Activated naive CD4-positive, alpha-beta T cell treated with anti-CD3 and anti-CD28 coated beads, Interleukin-2, amount 50 U/mL, for 24 hours (primary cell): ENCODE results near the gene PRLR.
"Not testable (repeated sequence)": the region's sequence is repeated elsewhere in the genome, so short reads cannot be mapped to it uniquely, and the experiment has no call there.

Experiments
- H3K27ac Mint-ChIP-seq: one replicate; pipeline ENCODE4 v1.8.0; 2021; ENCODE audit warnings: mild to moderate bottlenecking, mixed read lengths
- H3K27me3 Mint-ChIP-seq: one replicate; pipeline ENCODE4 v1.8.0; 2021; ENCODE audit warnings: mixed read lengths
- H3K36me3 Mint-ChIP-seq: one replicate; pipeline ENCODE4 v1.8.0; 2021; ENCODE audit warnings: mixed read lengths
- H3K4me1 Mint-ChIP-seq: one replicate; pipeline ENCODE4 v1.8.0; 2021; ENCODE audit warnings: mixed read lengths
- H3K4me3 Mint-ChIP-seq: one replicate; pipeline ENCODE4 v1.8.0; 2021; ENCODE audit warnings: mild to moderate bottlenecking, mixed read lengths
- H3K9me3 Mint-ChIP-seq: one replicate; pipeline ENCODE4 v1.8.0; 2021; ENCODE audit warnings: mixed read lengths

Gene PRLR

DNA sequence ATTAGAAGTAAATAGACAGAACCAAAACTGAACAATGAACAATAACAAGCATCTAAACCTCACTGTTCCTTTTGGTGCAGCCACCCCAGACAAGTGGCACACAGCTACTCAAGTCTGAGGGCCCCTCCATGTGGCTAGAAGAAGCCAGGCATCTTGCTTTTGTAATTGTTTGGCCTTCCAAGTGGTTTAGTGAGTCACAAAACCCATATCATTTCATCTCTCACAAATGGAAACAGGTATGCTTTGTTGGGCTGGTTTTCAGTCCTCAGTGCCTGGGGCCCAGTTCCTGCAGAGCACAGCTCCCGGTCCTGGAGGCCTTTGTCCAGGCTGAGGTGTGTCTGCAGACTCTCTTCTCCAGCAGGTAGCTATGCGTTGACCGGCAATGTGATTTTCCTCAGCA, 16.7 kb downstream of the PRLR start:
- Mint-ChIP-seq H3K4me1 (no peaks in the 10 kb centered on the region), H3K9me3 (no peaks in the 10 kb centered on the region)

DNA sequence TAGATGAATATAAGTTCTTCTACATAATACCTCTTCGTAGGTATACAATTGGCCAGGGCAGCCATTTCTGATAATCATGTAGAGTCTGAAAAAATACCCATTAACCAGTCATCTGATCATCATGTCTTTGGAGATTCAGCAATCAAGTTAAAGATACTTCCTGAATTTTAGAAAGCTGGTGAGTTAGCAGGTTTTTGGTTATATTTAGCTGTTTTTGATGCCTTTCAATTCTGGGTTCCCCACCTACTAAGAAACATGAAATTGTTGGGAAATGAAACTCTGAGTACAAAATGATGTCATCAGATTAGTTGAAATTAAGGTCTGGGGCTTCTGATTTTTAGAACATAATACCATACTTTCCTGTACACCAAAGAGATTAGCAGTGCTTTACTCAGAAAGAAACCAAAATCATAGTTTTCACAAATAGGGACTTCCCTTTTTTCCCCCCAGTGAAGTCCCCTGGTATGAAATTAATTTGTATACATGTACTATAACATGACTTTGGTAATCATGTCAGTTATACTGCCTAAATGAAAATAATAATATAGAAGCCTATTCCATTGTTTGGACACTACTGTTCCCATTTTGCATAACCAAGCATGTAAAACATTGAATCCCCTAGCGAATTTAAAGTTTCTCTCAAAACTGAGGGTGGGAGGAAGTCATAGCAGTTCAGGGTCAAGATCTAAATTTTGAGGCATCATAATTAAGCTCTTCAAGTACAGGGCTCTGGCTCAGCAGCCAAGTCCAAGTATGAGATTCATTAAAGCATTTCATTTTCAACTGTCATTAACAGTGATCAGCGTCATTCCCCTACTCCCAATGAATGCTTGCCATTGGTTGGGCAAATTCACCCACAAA, 17.9 kb downstream of the PRLR start:
- H3K9me3 Mint-ChIP-seq = no peaks in the 10 kb centered on the region
- peaks cover 14% of the 10 kb centered on the region for H3K27me3 Mint-ChIP-seq
- no peak overlapping the region for H3K27ac Mint-ChIP-seq
- no peaks in the 10 kb centered on the region for H3K4me1 Mint-ChIP-seq
- H3K36me3 Mint-ChIP-seq = no peaks in the 10 kb centered on the region
- H3K4me3 Mint-ChIP-seq = no peak overlapping the region

More for the DNA sequence above, 16.7 kb downstream of the PRLR start:
- Mint-ChIP-seq H3K27ac (no peak overlapping the region), H3K27me3 (peaks cover 12% of the 10 kb centered on the region), H3K36me3 (no peaks in the 10 kb centered on the region), H3K4me3 (no peak overlapping the region)

DNA sequence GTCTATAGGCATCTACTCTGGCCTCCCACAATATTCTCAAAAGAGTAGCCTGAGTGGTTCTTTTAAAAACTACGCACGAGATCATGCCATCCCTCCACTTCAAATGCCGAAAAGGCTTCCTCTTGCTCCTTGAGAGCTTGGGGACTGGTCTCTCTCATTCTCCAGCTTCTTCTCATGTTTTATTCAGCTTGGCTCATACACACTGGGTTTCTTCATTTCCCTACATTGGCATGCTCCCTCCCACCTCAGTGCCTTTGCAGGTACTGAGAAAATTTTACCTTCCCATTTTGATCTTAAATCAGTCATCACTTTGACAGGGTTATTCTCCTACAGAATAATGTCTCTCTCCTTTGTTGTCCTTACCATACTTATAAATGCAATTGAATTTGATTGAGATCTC, 20.4 kb downstream of the PRLR start:
- Mint-ChIP-seq H3K9me3 (no peaks in the 10 kb centered on the region), H3K4me1 (no peaks in the 10 kb centered on the region), H3K27ac (no peak overlapping the region), H3K4me3 (no peak overlapping the region), H3K27me3 (peaks cover 15% of the 10 kb centered on the region), H3K36me3 (no peaks in the 10 kb centered on the region)

DNA sequence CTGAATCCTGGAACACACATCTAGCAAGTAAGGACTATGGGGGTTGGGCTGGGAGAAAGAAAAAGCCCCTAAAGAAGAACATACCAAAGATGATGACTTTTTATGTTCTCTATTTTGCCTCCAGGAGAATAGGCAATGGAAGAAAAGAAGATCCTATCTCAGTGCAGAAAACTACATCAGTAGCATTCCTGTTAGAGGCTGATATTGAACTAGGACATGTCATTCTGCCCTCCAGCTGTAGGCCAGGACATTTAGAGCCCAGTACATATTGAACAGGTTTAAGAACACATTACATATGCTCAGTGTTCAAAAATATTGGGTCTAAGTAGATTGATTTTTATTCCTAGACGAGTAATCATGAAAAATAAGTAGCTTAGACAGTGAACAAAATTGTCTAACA, 24.7 kb downstream of the PRLR start:
- Mint-ChIP-seq H3K4me1 (no peaks in the 10 kb centered on the region), H3K36me3 (no peaks in the 10 kb centered on the region), H3K27me3 (peaks cover 18% of the 10 kb centered on the region), H3K4me3 (no peak overlapping the region), H3K27ac (no peak overlapping the region), H3K9me3 (no peaks in the 10 kb centered on the region)

DNA sequence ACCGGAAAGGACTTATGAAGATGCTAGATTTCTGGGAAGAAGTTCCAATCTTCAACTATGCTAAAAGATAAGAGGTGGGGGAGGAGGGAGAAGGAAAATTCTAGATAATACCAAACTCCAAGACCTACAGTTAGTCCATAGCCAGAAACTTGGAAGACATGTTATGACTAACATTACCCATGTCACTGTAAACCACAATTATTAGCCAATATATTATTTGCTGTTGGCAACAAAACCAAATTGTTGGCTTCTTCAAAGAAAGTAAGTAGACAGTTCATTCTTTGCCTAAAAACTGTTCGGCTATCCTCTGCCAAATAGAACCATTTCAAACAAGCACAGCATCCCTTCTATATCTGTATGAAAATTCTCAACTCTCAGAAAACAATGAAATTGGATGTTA, 25.1 kb downstream of the PRLR start:
- Mint-ChIP-seq H3K9me3 (no peaks in the 10 kb centered on the region), H3K4me1 (no peaks in the 10 kb centered on the region), H3K27me3 (peaks cover 16% of the 10 kb centered on the region), H3K4me3 (no peak overlapping the region), H3K27ac (no peak overlapping the region), H3K36me3 (no peaks in the 10 kb centered on the region)

DNA sequence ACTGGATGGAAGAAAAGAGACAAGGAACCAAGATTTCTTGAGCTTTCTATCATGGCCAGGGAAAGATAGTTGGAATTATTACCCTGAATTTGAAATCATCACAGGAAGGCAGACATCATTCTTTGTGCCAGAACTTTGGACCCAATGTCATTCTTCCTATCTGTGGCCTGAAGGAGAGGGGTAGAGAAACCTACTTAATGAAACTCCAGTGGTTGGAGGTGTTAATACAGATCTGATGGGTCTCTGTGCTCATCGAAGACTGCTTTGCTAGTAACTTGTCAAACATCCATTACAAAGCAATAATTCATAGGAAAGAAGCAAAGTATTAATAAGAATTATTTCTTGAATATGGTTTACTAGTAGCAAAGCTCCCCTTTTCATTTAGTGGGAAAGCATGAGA, 26.9 kb downstream of the PRLR start:
- H3K9me3 Mint-ChIP-seq = no peaks in the 10 kb centered on the region
- peaks cover 12% of the 10 kb centered on the region for H3K27me3 Mint-ChIP-seq
- H3K4me1 Mint-ChIP-seq = no peaks in the 10 kb centered on the region
- H3K4me3 Mint-ChIP-seq = no peak overlapping the region
- no peaks in the 10 kb centered on the region for H3K36me3 Mint-ChIP-seq
- H3K27ac Mint-ChIP-seq = no peak overlapping the region

DNA sequence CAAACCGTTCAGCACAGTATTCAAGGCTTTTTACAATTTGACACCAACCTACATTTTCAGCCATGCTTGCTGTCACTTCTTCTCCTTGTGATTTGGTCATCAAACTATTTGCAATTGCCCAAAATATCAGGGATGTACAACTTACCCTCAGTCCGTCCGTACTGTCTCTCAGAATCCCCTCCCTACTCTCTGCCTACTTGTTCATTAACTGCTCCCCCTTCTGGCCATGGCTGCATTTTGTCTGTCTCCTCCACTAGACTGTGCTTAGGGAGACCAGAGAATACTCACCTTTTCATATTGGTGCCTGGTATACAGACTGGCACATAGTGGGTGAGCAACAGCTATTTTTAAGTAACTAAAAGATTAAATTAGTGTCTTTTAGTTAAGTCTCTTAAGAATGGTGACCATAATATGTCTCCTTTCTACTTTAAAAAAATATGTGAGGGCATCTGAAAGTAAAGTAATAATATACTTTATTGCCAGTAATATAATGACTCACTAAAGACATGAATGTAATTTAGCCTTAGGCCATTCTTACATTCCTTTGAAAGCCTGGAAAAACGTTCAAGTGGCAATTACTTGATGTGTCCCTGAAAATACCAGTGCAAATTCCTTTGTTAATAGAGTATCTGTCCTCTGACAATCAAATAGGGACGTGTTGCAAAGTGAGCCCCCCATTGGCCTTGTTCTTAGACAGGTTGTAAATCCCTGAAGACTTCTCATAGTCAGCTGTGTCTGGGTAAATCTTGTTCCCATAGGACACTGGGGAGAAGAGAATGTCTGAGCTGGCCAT, 27.8 kb downstream of the PRLR start:
- Mint-ChIP-seq H3K27me3 (peaks cover 10% of the 10 kb centered on the region), H3K4me1 (no peaks in the 10 kb centered on the region), H3K27ac (no peak overlapping the region), H3K36me3 (no peaks in the 10 kb centered on the region), H3K9me3 (no peaks in the 10 kb centered on the region), H3K4me3 (no peak overlapping the region)

DNA sequence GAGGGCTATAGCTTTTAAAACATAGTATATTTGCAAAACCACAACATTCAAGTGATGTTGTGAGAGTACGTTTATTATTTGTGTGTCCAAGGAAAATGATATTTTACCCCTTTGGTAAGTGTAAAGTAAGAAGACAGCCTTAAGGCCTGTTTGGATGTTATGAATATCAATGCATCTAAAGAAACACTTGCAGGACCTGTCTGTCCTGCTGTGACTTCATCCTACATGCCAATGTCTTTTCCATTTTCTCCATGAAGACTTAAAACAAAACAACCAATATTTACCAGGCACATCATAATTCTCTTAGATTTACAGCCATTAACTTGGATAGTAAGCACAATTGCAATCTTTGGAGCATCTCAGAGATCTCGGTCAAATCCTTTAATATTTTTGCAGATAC, 29.0 kb downstream of the PRLR start:
- no peak overlapping the region for H3K27ac Mint-ChIP-seq
- no peak overlapping the region for H3K4me3 Mint-ChIP-seq
- H3K4me1 Mint-ChIP-seq = no peaks in the 10 kb centered on the region
- peaks cover 12% of the 10 kb centered on the region for H3K27me3 Mint-ChIP-seq
- H3K36me3 Mint-ChIP-seq = no peaks in the 10 kb centered on the region
- H3K9me3 Mint-ChIP-seq = no peaks in the 10 kb centered on the region

DNA sequence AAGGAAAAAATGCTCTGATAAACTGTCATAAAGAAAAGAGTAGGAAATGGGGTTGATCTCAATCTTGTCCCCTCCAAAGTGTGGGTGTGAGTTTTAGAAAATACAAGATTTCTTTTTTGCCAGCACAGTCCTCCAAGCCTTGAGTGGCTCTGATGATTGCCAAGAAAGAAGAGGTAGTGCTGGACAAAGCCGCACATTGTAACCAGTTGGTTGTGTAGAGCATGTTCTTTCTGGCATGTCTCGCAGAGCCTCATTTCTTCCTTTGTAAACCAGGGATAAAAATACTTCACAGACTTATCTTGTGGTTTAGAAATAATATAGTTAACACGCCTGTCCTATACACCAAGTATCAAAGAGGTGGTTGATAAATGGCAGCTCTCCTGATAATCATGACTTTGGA, 30.4 kb downstream of the PRLR start:
- Mint-ChIP-seq H3K36me3 (no peaks in the 10 kb centered on the region), H3K27me3 (peaks cover 9% of the 10 kb centered on the region), H3K4me1 (no peaks in the 10 kb centered on the region), H3K27ac (no peak overlapping the region), H3K4me3 (no peak overlapping the region), H3K9me3 (no peaks in the 10 kb centered on the region)

DNA sequence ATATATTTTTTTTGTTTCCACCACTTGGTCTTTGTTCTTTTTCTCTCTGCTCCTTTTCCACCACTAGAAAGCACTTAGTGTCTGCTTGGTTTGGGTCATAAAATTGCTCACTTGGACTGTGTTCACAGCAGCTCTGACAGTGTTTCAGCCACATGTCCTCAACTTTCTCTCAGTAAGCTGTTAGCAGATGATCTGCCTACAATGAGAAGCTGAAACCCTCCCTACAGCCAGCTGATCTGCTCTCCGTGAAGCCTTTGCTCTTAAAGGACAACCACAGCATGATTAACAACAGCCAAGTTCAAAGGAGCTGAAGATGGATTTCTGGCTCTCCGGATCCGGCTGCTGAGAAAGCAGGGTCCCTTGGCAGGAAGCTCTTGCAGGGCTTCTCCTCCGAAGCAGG, 31.6 kb downstream of the PRLR start:
- Mint-ChIP-seq H3K9me3 (no peaks in the 10 kb centered on the region), H3K36me3 (no peaks in the 10 kb centered on the region), H3K4me1 (no peaks in the 10 kb centered on the region), H3K27ac (no peak overlapping the region), H3K27me3 (peaks cover 8% of the 10 kb centered on the region), H3K4me3 (no peak overlapping the region)

DNA sequence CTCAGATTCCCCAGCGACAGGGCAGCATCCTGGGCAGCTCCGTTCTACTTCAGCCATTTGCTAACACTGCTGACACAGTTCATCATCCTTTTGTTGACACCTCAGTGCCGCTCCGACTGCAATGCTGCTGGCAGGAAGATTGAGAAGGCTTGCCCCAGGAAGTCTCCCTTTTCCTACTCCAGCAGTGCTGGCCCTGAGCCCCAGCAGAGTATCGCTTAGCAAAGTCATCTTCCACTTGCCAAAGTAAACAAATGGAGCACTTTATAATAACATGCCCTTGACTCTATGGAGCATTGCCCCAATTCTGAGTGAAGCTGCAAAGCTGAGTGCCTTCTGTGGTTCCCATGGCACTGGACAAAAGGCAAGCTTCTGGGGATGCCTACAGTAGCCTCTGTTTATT, 32.2 kb downstream of the PRLR start:
- Mint-ChIP-seq H3K4me1 (no peaks in the 10 kb centered on the region), H3K9me3 (no peaks in the 10 kb centered on the region), H3K27me3 (peaks cover 8% of the 10 kb centered on the region), H3K36me3 (no peaks in the 10 kb centered on the region), H3K4me3 (no peak overlapping the region), H3K27ac (no peak overlapping the region)

DNA sequence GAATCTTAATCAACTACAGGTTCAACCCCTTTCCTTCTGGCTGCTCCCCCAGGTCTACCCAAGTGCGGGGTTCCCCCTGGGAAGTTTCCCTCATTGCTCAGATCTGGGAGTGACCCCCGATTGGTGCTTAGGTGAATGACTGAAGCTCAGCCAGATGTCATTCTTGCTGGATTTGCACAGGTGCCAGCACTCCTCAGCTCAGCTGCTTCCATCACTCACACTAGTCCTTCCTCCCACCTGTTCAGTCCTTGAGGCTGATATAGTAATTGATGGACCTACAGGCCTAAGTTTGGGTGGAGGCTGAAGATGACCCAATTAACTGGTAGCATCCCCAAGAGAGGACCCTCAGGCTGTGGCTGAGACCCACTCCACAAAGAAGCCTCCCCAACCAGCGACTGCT, 32.9 kb downstream of the PRLR start:
- no peaks in the 10 kb centered on the region for H3K9me3 Mint-ChIP-seq
- H3K27me3 Mint-ChIP-seq = peaks cover 7% of the 10 kb centered on the region
- H3K4me1 Mint-ChIP-seq = no peaks in the 10 kb centered on the region
- no peak overlapping the region for H3K4me3 Mint-ChIP-seq
- H3K36me3 Mint-ChIP-seq = no peaks in the 10 kb centered on the region
- H3K27ac Mint-ChIP-seq = no peak overlapping the region

DNA sequence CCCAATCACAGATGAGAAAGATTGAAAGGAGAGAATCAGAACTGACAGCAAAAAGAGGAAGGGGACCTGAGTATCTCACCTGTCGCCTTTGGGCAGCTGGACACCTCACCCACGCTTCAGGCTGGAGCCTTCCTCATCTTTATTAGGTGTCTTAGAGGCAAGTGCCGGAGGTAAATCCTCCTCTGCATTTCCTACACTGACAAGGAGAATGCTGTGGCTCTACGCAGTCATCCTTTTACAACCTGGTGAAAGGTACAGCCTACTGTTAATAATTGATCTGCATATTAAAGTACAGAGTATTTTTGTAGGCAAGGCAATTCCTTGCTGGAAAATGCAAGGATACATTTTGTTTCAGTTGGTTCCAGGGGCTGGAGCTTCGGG, 34.8 kb downstream of the PRLR start:
- H3K27me3 Mint-ChIP-seq = peaks cover 6% of the 10 kb centered on the region
- H3K4me1 Mint-ChIP-seq = no peaks in the 10 kb centered on the region
- no peak overlapping the region for H3K4me3 Mint-ChIP-seq
- H3K36me3 Mint-ChIP-seq = no peaks in the 10 kb centered on the region
- no peak overlapping the region for H3K27ac Mint-ChIP-seq
- no peaks in the 10 kb centered on the region for H3K9me3 Mint-ChIP-seq

DNA sequence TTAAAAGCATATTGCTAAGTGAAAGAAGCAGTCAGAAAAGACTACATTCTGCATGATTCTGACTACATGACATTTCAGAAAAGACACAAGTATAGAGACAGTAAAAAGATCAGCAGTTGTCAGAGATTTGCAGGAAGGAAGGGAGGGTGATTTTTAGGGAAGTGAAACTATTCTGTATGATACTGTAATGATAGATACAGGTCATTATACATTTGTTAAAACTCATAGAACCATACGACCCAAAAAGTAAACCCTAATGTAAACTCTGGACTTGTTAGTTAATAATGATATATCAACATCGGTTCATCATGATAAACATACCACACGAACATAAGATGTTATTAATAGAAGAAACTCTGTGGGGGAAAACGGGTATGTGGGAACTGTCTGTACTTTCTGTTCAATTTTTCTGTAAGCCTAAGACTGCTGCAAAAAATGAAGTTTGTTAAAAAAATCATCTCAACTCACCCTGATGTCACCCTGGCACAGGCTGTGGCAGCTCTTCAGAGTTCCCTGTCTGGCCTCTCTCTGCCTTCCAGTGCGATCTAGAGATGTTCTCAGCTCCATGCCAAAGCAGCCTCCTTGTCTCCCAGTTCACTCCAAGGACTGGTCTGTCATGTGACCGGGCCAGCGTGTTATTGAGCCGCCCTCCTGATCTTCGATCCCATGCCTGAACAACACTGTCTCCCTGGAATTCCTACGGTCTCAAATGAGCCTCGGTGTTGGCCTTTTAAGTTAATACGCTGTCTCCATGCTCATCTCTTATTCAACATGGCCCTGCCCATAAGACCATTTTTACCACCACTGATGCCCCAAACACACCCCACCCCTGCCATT, 35.4 kb downstream of the PRLR start:
- Mint-ChIP-seq H3K4me1 (no peaks in the 10 kb centered on the region), H3K27me3 (peaks cover 6% of the 10 kb centered on the region), H3K9me3 (no peaks in the 10 kb centered on the region), H3K36me3 (no peaks in the 10 kb centered on the region), H3K27ac (no peak overlapping the region), H3K4me3 (no peak overlapping the region)

DNA sequence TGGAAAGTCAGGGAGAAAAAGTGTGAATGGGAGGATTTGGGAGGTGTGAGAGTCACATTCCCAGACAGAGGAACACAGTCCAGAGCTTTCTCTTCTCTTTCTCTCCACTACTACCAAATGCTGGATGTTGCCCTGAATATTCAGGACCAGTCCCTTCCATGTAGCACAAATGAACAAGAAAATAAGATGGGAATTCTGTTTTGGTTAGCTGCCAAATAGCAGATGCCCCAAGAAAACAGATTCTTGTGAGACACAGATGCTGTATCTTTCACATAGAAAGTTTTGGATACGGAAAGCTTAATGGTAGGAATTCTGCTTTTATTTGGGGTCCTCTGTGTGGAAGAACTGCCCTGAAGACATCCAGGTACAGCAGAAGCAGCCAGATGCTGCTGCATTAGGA, 37.8 kb downstream of the PRLR start:
- Mint-ChIP-seq H3K9me3 (no peaks in the 10 kb centered on the region), H3K27me3 (peaks cover 1% of the 10 kb centered on the region), H3K27ac (no peak overlapping the region), H3K4me3 (no peak overlapping the region), H3K36me3 (no peaks in the 10 kb centered on the region), H3K4me1 (no peaks in the 10 kb centered on the region)

DNA sequence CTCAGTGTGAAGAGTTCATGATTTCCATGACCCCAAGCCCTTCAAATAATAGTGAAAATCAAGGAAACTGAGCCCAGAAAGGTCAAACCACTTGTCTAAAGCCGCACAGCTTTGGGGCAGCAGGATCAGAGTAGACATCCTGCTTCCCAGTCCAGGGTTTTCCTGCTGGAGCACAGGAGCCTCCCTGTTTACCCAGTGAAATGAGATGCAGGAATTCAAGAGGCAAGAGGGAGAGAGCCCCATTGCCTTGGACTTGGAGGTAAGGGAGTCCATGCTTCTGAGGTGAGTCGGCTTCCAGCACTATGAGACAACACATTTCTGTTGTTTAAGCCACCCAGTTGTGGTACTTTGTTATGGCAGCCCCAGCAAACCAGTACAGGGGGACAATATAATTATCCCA, 40.5 kb downstream of the PRLR start:
- H3K36me3 Mint-ChIP-seq, H3K27ac Mint-ChIP-seq, H3K4me1 Mint-ChIP-seq, H3K4me3 Mint-ChIP-seq, H3K9me3 Mint-ChIP-seq, H3K27me3 Mint-ChIP-seq: not testable (repeated sequence)
